H1 (cell line): ENCODE results near the gene PLOD1. TPM values are rescaled to one million over a fixed set of nuclear protein-coding genes. Genes with fewer than 3 reads are reported as not detected.
"Not testable (repeated sequence)": the region's sequence is repeated elsewhere in the genome, so short reads cannot be mapped to it uniquely, and the experiment has no call there.

ENCODE experiments used
- CTCF ChIA-PET: fragments of 300-600 bp; sonication (Branson Sonifier 250); formaldehyde crosslinking; loops from one replicate; lab custom pipeline; 2021; ENCODE audit not compliant: partially characterized antibody; lab: Charles Lee
- POLR2A ChIA-PET: fragments of 300-600 bp; sonication (Branson Sonifier 250); formaldehyde crosslinking; loops from one replicate; lab custom pipeline; 2021; ENCODE audit warnings: inconsistent platforms; ENCODE audit not compliant: partially characterized antibody; lab: Charles Lee
- DNase-seq, 2 experiments: peaks; one replicate each; pipeline versions ENCODE4 v3.0.0 to v3.0.0-alpha.2; 2010 to 2022; ENCODE audit warnings: low spot score in 2 of 2, low read depth in 1 of 2, mixed read lengths in 1 of 2
- FAIRE-seq: peaks from 2 replicates; lab custom pipeline; 2011; peaks lifted over from hg19 to GRCh38; lab: Jason Lieb, UNC
- H2AFZ ChIP-seq: 2 replicates; pipeline ENCODE4 v1.8.1; 2012; ENCODE audit warnings: low read length, inconsistent platforms
- H2AK5ac ChIP-seq: 2 replicates; pipeline ENCODE4 v1.6.1; 2013; ENCODE audit warnings: low read depth, low read length
- H2BK120ac ChIP-seq: replicated peaks from 2 replicates; pipeline ENCODE3; 2013; ENCODE audit warnings: low read depth, low read length, inconsistent platforms
- H2BK12ac ChIP-seq: 2 replicates; pipeline ENCODE4 v1.6.1; 2013; ENCODE audit warnings: low read depth, low read length
- H2BK15ac ChIP-seq: 2 replicates; pipeline ENCODE4 v1.6.1; 2013; ENCODE audit warnings: low read length
- H2BK20ac ChIP-seq: 2 replicates; pipeline ENCODE4 v1.6.1; 2013; ENCODE audit warnings: low read length
- H2BK5ac ChIP-seq: 2 replicates; pipeline ENCODE4 v1.6.1; 2013; ENCODE audit warnings: low read depth, low read length
- H3K14ac ChIP-seq: 2 replicates; pipeline ENCODE4 v1.6.1; 2013; ENCODE audit warnings: inconsistent platforms; ENCODE audit not compliant: insufficient read length
- H3K18ac ChIP-seq: 2 replicates; pipeline ENCODE4 v1.6.1; 2013; ENCODE audit warnings: low read length; ENCODE audit errors: extremely low read depth
- H3K23ac ChIP-seq: 2 replicates; pipeline ENCODE4 v1.6.1; 2013; ENCODE audit warnings: inconsistent platforms; ENCODE audit not compliant: insufficient read length
- H3K23me2 ChIP-seq: 2 replicates; pipeline ENCODE4 v1.6.1; 2013; ENCODE audit warnings: low read depth, low read length
- H3K27ac ChIP-seq: 2 replicates; pipeline ENCODE4 v1.6.1; 2011; ENCODE audit warnings: low read depth, low read length, inconsistent platforms
- H3K27me3 ChIP-seq, 4 experiments: replicated peaks in 1 of 4; 1 replicate in 1 of 4; 2 replicates in 3 of 4; pipeline versions ENCODE4 v1.6.1 to v1.8.1; 2011 to 2013; ENCODE audit warnings: low read length in 3 of 4, mild to moderate bottlenecking in 3 of 4, inconsistent platforms in 2 of 4, mixed read lengths in 2 of 4, moderate library complexity in 1 of 4; ENCODE audit not compliant: control insufficient read depth in 3 of 4, insufficient read depth in 3 of 4; ENCODE audit errors: extremely low read depth in 1 of 4
- H3K36me3 ChIP-seq, 4 experiments: 2 replicates each; pipeline versions ENCODE4 v1.6.1 to v1.8.1; 2011 to 2013; ENCODE audit warnings: mild to moderate bottlenecking in 4 of 4, low read length in 3 of 4, moderate library complexity in 2 of 4, control low read depth in 1 of 4, inconsistent platforms in 1 of 4; ENCODE audit not compliant: insufficient read depth in 4 of 4, control insufficient read depth in 2 of 4
- H3K4ac ChIP-seq: replicated peaks from 2 replicates; pipeline ENCODE3; 2013; ENCODE audit warnings: low read length, low read depth, mixed read lengths, inconsistent platforms; ENCODE audit not compliant: insufficient read length
- H3K4me1 ChIP-seq, 4 experiments: replicated peaks in 1 of 4; 1 replicate in 1 of 4; 2 replicates in 3 of 4; pipeline versions ENCODE4 v1.6.1 to v1.8.1; 2011 to 2013; ENCODE audit warnings: low read length in 3 of 4, inconsistent platforms in 2 of 4, mixed read lengths in 1 of 4; ENCODE audit not compliant: insufficient read depth in 4 of 4, control insufficient read depth in 3 of 4
- H3K4me2 ChIP-seq, 2 experiments: 2 replicates each; pipeline versions ENCODE4 v1.6.1 to v1.8.1; 2011 to 2013; ENCODE audit warnings: low read depth in 2 of 2, low read length in 2 of 2, control low read depth in 1 of 2, inconsistent platforms in 1 of 2, mild to moderate bottlenecking in 1 of 2; ENCODE audit not compliant: insufficient read depth in 1 of 2
- H3K4me3 ChIP-seq, 4 experiments: fragments of 200-600, 300-600 bp in 1 of 4; sonication (generic), shearing (Covaris generic), sonication (Bioruptor Twin) in 1 of 4; 2 replicates each; pipeline versions ENCODE4 v1.5.1 to v1.8.1; 2011 to 2016; ENCODE audit warnings: low read length in 4 of 4, low read depth in 3 of 4, control low read depth in 2 of 4, inconsistent platforms in 2 of 4, mild to moderate bottlenecking in 2 of 4, mixed read lengths in 1 of 4, moderate library complexity in 1 of 4; ENCODE audit not compliant: insufficient read depth in 2 of 4; ENCODE audit errors: extremely low read depth in 1 of 4
- H3K56ac ChIP-seq: replicated peaks from 2 replicates; pipeline ENCODE3; 2013; ENCODE audit warnings: low read depth, mild to moderate bottlenecking, mixed read lengths, low read length, inconsistent platforms; ENCODE audit not compliant: insufficient read length
- H3K79me1 ChIP-seq: 2 replicates; pipeline ENCODE4 v1.6.1; 2013; ENCODE audit warnings: low read depth, low read length, control low read depth
- H3K79me2 ChIP-seq, 2 experiments: 2 replicates each; pipeline versions ENCODE4 v1.6.1 to v1.8.1; 2012 to 2013; ENCODE audit warnings: low read length in 2 of 2, mild to moderate bottlenecking in 2 of 2, inconsistent platforms in 1 of 2; ENCODE audit not compliant: insufficient read depth in 2 of 2, control insufficient read depth in 1 of 2
- H3K9ac ChIP-seq, 4 experiments: replicated peaks in 1 of 4; 1 replicate in 1 of 4; 2 replicates in 3 of 4; pipeline versions ENCODE4 v1.6.1 to v1.8.1; 2011 to 2013; ENCODE audit warnings: low read depth in 3 of 4, low read length in 3 of 4, control low read depth in 2 of 4, mild to moderate bottlenecking in 2 of 4, moderate library complexity in 2 of 4, inconsistent platforms in 1 of 4; ENCODE audit errors: extremely low read depth in 1 of 4
- H3K9me3 ChIP-seq, 2 experiments: 2 replicates each; pipeline versions ENCODE4 v1.6.1 to v1.8.1; 2012 to 2013; ENCODE audit warnings: mild to moderate bottlenecking in 2 of 2, moderate library complexity in 2 of 2, control low read depth in 1 of 2, inconsistent platforms in 1 of 2, low read depth in 1 of 2, low read length in 1 of 2, mixed read lengths in 1 of 2; ENCODE audit not compliant: insufficient read depth in 2 of 2
- H4K20me1 ChIP-seq, 2 experiments: replicated peaks in 1 of 2; 2 replicates each; pipeline versions ENCODE3 to v1.8.1; 2011 to 2013; ENCODE audit warnings: inconsistent platforms in 2 of 2, low read length in 2 of 2, mild to moderate bottlenecking in 1 of 2; ENCODE audit not compliant: insufficient read depth in 2 of 2, control insufficient read depth in 1 of 2
- H4K5ac ChIP-seq: 2 replicates; pipeline ENCODE4 v1.6.1; 2013; ENCODE audit warnings: low read length, low read depth, mixed read lengths, inconsistent platforms; ENCODE audit not compliant: insufficient read length
- H4K8ac ChIP-seq: 2 replicates; pipeline ENCODE4 v1.8.0; 2013; ENCODE audit warnings: mild to moderate bottlenecking, moderate library complexity, low read length, inconsistent platforms; ENCODE audit not compliant: insufficient read depth; ENCODE audit errors: extremely low read depth
- H4K91ac ChIP-seq: replicated peaks from 2 replicates; pipeline ENCODE3; 2013; ENCODE audit warnings: low read length, mixed read lengths, inconsistent platforms; ENCODE audit not compliant: insufficient read length
- WGBS, 2 experiments: shearing (Covaris generic) in 1 of 2; methylation state at CpG; one replicate each; pipeline versions ENCODE4 v1.1.6 to v1.1.7; 2013 to 2015; ENCODE audit warnings: low lambda C conversion rate in 2 of 2, mixed read lengths in 2 of 2, inconsistent platforms in 1 of 2, low coverage in 1 of 2, missing lambda C conversion rate in 1 of 2; ENCODE audit not compliant: insufficient replicate concordance in 2 of 2, insufficient coverage in 1 of 2, insufficient read length in 1 of 2; ENCODE audit errors: extremely low coverage in 1 of 2, missing lambda C conversion rate in 1 of 2; 5-methylcytosine and 5-hydroxymethylcytosine counted together
- polyA plus RNA-seq, 7 experiments: library from polyadenylated mRNA; depleted of rRNA in 3 of 7; stranded (reverse) in 5 of 7; unstranded in 2 of 7; fragments of >200 nt in 5 of 7; fragments of 200-250 nt in 2 of 7; gene quantifications; 1 replicate in 5 of 7; 2 replicates in 1 of 7; 4 replicates in 1 of 7; pipeline versions ENCODE4 v1.2.1 to v1.2.3, GENCODE V29; 2011 to 2013; ENCODE audit warnings: missing spikeins in 2 of 7, mixed read lengths in 2 of 7
- total RNA-seq: library from RNA; stranded (reverse); fragmentation: NEBNext Ultra II Directional; extraction: Animal tissue kit (Norgen Biotek cat#: 25700); gene quantifications from 2 replicates; pipeline ENCODE4 v1.2.1, GENCODE V29; 2021

Gene PLOD1
- total and polyA plus RNA-seq, 2 of the 8 experiments (the other 6 are each of a cell fraction or from before 2014, with no cell fraction given) = 44.9 to 51.8 TPM

DNA sequence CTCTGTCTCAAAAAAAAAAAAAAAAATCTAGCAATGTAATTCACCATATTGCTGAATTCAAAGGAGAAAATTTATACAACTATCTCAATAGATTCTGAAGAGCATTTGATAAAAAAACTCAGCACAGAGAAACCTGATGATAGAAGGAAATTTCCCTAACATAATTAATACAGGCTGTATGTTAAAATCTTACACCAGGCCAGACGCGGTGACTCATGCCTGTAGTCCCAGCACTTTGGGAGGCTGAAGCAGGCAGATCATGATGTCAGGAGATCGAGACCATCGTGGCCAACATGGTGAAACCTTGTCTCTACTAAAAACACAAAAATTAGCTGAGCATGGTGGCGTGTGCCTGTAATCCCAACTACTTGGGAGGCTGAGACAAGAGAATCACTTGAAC lies 30.4 kb upstream of the PLOD1 start:
- not testable (repeated sequence) for H3K4ac ChIP-seq, H4K8ac ChIP-seq, H3K23me2 ChIP-seq, H3K36me3 ChIP-seq, H2BK20ac ChIP-seq, H2AFZ ChIP-seq, H2BK120ac ChIP-seq, H3K56ac ChIP-seq, FAIRE-seq, H3K14ac ChIP-seq, H2AK5ac ChIP-seq, H3K9ac ChIP-seq, H3K79me2 ChIP-seq, H4K5ac ChIP-seq, H3K4me3 ChIP-seq, H3K4me2 ChIP-seq, H2BK12ac ChIP-seq, H3K79me1 ChIP-seq, H2BK15ac ChIP-seq, DNase-seq, H3K27me3 ChIP-seq, H3K27ac ChIP-seq, H3K4me1 ChIP-seq, H4K91ac ChIP-seq, H3K18ac ChIP-seq, H4K20me1 ChIP-seq, H3K23ac ChIP-seq, H2BK5ac ChIP-seq, H3K9me3 ChIP-seq
- 89% methylated on average over 5 of the region's 5 CpGs; no CpG with 5 or more reads in 1 of the 2 experiments for WGBS, 2 experiments
- ChIA-PET POLR2A (interaction anchor here (0.5 to 1.0 kb wide), 3 partner anchors 21 to 1454 kb away, joined by 3 read pairs; no protein-coding TSS in a partner anchor), CTCF (interaction anchor here (0.7 to 2.0 kb wide), 5 partner anchors 11 to 78 kb away, joined by 3 to 6 read pairs (median 3); no protein-coding TSS in a partner anchor)
